Left kidney (tissue), 2 donors: Measurements from ENCODE around the gene PEBP1. TPM values are rescaled to one million over a fixed set of nuclear protein-coding genes. Genes with fewer than 3 reads are reported as not detected.
A peak's percentile ranks its signal among the peaks of the same experiment; 100 is the strongest.
"Not testable (repeated sequence)": the region's sequence is repeated elsewhere in the genome, so short reads cannot be mapped to it uniquely, and the experiment has no call there.

Experiments
- DNase-seq: peaks from one replicate; pipeline ENCODE4 v3.0.0-alpha.2; 2013
- polyA plus RNA-seq: library from polyadenylated mRNA; unstranded; fragments of 120-200 nt; gene quantifications from one replicate; pipeline ENCODE4 v1.2.1, GENCODE V29; 2013; ENCODE audit not compliant: insufficient read length

Gene PEBP1
- polyA plus RNA-seq, 1 donor, result 263 TPM

DNA sequence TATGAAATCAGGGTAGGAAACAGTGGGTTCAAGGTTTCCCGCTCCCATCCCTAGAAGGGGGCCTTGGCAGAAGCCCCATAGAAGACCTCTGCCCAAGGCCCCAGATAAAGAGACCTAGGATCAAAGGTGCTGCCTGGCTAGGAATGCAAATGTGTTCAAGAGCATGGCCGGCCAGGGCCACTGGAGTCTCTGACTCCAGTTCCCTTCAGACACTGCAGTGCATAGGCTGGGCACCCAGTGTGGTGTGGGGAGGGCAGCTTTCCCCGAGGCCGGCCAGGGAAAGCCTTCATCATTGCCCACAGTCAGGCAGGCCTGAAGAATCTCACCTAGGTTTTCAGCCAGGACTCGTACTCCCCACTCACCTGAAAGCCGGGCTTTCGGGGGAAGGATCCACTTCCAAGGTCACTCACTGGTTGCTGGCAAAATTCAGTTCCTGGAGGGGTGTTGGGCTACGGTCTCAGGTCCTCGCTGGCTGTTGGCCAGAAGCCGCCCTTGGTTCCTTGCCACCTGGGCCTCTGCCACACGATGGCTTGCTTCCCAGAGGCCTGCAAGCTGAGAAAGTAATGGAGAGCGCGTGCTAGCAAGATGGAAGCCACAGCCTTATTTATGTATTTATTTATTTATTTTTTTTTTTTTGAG is 9.7 kb upstream of the PEBP1 start:
- no peak for DNase-seq

DNA sequence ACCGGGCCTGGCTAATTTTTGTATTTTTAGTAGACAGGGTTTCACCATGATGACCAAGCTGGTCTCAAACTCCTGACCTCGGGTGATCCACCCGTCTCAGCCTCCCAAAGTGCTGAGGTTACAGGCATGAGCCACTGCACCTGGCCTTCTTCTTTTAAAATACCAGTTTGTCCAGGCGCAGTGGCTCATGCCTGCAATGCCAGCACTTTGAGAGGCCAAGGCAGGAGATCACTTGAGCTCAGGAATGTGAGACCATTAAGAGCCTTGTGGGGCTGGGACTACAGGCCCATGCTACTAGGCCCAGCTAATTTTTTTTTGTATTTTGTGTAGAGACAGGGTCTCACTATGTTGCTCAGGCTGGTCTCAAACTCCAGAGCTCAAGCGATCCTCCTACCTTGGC is 8.1 kb upstream of the PEBP1 start:
- no peak for DNase-seq

DNA sequence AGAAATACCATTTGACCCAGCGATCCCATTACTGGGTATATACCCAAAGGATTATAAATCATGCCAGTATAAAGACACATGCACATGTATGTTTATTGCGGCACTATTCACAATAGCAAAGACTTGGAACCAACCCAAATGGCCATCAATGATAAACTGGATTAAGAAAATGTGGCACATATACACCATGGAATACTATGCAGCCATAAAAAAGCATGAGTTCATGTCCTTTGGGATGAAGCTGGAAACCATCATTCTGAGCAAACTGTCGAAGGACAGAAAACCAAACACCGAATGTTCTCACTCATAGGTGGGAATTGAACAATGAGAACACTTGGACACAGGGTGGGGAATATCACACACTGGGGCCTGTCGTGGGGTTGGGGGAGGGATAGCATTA is 6.5 kb upstream of the PEBP1 start:
- not testable (repeated sequence) for DNase-seq

DNA sequence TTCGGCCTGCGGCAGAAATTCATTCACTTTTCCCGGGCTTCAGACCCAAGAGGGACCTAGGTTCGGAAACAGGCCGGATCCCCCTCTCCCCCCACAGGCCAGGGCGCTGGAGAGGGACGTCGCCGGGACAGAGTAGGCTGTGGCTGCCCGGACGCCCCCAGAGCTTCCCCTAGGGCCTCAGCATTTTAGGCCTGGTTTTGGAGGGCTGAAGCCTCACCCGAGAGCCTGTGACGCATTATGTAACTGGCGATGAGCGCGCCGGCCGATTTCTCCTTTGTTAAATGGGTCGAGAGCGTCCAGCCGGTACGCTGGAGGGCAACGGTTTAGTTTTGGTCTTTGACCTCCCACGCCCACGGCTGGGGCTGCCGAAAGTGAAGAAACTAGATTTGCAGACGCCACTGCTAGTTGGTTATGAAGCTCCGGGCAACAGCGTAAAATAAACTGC is 657 bp downstream of the PEBP1 start:
- no peak for DNase-seq

DNA sequence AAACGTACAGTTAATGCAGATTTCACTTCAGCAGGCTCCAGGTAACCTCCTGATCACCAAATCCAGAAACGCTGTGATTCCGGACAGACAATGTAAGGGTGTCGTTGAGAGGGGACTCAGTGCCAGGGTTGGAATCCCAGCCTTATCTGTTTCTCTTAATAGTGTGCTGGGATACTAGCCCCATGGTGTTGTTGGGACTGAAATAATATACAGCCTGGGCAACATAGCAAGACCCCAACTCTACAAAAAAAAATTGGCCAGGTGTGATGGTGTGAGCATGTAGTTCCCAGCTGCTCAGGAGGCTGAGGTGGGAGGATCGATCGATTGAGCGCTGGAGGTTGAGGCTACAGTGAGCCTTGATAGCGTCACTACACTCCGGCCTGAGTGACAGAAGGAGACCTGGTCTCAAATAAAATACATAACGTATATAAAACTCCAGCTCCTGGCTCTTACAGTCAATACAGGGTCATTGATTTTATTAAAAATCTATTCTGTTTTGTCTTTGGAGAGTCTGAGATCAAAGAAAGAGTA is 1.3 kb downstream of the PEBP1 start:
- DNase-seq, result no peak

DNA sequence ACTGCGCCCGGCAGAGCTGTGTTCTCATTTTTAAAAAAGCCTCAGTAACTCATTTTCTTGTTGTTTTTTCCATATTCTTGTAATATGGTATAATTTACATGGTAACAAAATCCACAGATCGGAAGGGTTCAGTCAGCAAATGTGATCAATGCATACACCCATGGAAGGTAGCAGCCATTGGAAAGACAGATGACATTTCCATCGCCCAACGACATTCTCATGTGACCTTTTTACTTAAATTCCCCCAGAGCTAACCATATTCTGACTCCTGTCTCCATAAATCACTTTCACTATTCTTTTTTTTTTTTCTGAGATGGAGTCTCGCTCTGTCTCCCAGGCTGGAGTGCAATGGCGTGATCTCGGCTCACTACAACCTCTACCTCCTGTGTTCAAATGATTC is 4.9 kb downstream of the PEBP1 start:
- DNase-seq, result no peak

DNA sequence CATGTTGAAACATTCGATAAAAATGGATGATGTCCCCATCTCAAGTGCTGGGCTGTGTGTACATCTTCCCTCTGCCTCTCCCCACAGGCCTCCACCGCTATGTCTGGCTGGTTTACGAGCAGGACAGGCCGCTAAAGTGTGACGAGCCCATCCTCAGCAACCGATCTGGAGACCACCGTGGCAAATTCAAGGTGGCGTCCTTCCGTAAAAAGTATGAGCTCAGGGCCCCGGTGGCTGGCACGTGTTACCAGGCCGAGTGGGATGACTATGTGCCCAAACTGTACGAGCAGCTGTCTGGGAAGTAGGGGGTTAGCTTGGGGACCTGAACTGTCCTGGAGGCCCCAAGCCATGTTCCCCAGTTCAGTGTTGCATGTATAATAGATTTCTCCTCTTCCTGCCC is 8.6 kb downstream of the PEBP1 start:
- DNase-seq, result no peak

DNA sequence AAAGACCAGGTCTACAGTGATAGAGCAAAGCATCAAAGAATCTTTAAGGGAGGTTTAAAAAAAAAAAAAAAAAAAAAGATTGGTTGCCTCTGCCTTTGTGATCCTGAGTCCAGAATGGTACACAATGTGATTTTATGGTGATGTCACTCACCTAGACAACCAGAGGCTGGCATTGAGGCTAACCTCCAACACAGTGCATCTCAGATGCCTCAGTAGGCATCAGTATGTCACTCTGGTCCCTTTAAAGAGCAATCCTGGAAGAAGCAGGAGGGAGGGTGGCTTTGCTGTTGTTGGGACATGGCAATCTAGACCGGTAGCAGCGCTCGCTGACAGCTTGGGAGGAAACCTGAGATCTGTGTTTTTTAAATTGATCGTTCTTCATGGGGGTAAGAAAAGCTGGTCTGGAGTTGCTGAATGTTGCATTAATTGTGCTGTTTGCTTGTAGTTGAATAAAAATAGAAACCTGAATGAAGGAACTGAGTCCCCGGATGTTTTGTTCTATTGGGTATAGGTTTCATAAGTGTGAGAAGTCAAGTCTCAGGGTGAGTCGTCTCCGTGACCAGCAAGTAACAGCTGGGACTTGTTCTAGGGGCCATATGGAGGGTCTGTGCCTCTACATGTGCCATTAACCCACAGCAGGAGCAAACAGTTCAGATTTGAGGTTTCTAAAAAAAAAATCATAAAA is 9.3 kb downstream of the PEBP1 start:
- DNase-seq, result no peak

DNA sequence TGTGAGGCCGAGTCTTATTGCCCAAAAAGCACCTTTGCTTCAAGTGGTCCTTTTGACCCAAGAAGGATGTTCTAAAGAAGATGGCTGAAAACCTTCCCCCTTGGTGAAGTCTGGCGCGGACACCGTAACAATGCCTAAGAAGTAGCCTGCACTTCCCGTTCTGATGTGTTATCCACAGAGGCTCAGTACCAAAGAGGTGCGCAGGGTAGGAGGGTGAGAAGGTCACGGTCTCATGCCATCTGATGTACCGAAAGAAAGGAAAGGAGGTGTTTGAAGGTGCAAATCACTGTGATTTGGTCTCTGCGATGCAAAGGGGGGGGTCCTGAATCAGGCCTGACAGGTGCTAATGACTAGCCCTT is 9.9 kb downstream of the PEBP1 start:
- DNase-seq, result no peak

DNA sequence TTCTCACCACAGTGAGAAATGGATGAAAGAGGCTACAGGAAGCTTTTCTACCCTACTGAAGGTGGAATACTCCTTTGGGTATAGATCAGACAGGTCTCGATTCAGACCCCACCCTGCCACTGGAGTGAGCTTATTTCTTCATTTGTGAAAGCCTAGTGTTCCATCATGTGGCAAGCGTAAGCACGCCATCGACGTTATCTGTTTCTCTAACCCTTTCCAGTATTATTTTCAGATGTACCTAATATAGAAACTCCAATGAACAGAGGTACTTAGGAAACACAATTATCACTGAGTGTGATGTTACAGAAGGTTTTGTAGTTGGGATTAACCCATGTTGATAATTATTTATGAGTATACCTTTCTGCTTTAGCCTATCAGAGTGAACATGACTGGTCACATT is 12.4 kb downstream of the PEBP1 start:
- DNase-seq, result no peak

DNA sequence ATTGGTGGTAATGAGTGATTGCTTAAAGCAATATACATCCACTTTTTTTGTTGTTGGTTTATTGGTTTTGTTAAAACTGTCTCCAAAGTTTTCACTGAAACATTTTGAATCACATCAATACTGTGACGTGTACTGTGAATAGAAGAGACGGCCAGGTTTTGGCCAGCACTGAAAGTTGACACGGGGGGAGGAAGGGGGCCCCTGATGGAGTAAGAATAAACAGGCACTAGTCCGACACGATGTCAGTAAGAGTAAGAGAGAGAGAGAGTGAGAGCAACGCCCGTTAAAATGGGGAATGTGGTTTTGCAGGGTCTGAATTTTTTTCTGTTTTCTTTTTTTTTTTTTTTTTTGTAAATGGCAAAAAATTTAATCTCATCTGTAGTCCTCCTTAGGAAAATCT is 14.7 kb downstream of the PEBP1 start:
- DNase-seq, result no peak

DNA sequence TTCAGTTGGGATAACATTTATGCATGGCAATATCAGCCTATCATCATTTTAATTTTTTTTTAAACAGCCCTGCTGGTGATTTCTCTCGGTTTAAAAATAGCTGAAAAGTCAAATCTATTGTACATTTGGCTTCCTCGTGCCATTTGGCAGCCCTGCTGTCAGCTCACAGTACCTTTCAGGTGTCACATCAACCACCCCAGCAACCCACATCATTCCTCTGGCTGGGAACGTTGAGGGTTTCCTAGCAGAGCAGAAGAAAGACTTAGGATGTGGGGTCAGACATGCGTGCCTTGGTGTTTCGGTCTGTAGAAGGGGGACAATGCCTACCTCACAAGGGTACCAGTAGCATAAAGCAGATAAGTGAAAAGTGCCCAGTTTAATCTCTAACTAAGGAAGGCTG is 15.8 kb downstream of the PEBP1 start:
- DNase-seq, result no peak

DNA sequence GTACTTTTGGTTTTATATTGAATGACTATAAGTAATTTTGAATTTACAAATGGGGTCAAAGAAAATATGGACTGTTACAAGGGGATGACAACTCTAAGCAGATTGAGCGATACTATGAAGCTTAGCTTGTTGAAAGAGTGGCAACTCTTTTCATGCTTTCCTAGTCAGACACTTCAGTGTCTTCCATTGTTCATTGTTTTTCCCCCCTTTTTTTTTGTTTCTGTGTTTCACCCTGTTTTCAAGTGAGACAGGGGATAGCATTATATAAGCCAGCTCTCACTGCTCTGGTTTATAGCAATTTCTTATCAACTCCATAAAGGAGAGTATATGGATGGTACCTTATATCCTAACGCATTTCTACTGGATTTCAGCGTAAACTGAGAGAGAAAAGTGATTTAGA is 24.6 kb downstream of the PEBP1 start:
- DNase-seq, result no peak

DNA sequence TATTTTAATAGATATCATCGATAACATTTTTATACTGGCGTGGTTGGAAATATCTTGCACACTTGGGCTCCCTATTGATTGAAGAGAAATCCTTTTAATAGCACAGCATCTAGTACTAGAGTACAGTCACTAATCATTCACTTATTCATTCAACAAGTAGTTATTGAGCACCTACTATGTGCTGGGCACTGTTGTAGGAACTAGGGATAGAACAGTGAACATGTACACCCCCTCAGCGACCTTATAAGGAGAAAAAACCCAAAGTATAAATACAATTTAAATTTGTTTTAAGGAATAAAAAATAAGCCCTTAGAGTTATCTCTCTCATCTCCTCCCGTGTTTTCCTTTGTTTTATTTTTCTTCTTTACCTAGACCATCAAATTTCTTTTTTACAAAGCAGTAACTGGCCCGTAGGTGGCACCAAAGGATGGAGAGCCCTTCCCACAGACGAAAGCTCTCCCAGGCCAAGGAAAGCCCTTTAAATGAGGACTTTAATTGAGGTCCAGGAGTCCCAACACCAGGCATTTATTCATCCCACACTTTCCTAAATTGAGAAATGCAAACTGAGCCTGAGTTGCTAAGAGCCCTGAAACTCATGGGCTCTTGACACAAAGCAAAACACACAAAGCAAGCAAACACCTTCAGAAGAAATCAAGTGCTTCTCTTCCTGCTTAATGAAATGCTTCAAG is 29.0 kb downstream of the PEBP1 start:
- DNase-seq, result no peak

DNA sequence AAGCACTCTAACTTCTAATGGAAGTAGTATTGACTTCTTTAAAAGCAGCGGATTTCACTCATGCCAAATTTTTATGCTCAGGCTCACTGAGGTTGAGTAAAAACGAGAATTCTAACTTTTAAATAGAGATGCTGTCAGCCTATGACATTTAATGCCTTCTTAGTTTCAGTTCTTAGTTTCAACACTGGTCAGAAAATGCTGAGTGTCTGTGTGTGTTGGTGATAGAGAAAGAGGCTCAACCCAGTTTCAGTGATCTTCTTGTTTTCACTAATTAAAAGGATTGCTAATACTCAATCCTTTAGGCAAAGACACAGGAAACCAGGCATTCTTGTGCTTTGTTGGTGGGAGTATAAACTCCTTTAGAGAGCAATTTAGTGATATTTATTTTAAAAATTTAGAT is 31.0 kb downstream of the PEBP1 start:
- no peak for DNase-seq

DNA sequence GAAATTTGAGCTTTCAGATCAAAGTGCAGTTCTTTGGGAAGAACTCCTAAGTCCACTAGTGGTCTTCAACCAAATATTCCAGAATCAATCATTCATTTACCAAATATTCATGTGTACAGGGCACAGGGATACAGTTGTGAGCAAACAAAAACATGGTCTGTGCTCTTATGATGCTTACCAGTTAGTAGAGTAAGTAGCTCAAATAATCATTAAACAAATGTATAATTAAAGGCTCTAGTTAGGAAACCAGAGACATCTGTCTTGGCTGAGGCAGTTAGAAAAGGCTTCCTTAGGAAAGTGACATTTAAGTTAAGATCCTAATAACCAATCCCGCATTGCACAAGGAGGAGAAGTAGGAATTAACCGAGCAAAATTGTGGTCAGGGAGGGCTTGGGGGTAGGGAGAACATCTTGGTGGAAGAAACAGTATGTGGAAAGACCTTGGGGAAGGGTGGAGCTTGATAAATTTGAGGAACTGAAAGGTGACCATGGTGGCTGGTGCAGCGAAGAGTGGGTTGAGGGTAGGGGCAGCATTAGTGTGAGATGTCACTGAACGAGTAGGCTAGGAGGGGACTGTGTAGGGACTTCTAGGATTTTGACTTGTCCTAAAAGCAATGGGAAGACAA is 40.0 kb downstream of the PEBP1 start:
- DNase-seq, result no peak

DNA sequence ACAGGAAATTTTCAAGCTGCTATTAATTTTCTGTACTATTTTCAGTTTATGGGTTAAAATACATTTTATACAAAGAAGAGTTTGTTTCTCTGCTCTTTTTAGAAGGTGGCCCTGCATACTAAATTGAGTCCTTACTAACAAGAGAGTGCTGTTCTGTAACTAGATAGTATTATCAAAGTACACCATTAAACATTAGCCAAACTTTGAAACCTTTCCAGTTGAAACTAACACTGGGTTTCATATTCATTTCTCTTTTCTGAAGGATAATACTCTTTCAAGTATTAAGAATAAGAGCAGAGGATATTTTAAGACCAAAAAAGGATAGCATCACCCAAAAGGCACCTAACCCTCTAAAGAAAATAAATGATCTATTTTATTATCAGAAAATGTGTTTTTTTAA is 47.2 kb downstream of the PEBP1 start:
- DNase-seq, result no peak

DNA sequence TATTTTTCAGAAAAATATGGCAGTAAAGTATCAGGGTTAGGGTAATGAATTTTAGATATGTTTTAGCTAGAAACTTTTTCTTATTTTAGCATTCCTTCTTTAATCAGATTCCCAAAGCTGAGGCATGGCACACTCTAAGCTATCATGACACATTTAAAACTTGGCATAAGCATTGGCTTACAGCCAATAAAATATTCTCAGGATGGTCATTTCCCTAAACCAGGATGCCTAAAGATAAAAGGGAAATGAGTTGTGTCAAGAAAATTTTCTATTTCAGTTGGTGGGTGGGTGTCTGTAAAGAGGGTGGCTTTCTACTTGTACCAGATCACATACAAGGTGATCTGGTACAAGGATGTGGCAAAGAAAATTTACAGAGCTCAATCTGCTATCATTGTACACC is 47.8 kb downstream of the PEBP1 start:
- DNase-seq, result no peak

DNA sequence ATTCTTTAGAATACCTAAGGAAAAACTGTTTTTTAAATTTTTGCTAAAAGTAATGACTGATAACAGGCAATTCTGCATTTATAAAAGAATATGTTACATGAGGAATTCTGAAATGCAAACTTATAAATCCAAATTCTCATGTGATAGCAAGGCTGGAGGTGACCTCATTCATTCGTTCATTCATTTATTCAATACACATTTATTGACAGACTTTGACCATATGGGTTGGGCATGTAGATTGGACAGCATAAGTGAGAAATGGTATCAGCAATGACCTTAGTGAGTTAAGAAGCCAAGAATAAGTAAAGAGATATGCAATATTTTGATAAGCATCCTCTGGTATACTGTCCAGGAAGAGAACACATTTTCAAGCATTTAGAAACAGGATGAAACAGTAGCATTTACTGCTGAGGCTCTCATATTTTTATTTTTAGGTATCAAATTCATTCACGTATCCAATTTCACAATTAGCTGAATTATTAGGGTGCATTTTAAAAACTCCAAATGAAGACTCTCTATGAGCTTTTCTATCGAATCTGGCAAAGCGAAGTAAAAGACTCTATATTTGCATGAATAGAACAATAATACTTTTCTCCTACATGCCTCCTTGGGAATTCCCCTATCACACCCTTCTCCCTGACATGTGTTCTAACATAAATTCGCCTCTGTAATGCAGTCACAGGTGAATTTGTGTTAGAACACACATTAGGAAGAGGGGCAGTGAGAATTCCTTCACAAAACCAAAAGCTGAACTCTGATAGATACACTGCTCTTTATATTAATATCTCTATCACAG is 49.9 kb downstream of the PEBP1 start:
- no peak for DNase-seq

DNA sequence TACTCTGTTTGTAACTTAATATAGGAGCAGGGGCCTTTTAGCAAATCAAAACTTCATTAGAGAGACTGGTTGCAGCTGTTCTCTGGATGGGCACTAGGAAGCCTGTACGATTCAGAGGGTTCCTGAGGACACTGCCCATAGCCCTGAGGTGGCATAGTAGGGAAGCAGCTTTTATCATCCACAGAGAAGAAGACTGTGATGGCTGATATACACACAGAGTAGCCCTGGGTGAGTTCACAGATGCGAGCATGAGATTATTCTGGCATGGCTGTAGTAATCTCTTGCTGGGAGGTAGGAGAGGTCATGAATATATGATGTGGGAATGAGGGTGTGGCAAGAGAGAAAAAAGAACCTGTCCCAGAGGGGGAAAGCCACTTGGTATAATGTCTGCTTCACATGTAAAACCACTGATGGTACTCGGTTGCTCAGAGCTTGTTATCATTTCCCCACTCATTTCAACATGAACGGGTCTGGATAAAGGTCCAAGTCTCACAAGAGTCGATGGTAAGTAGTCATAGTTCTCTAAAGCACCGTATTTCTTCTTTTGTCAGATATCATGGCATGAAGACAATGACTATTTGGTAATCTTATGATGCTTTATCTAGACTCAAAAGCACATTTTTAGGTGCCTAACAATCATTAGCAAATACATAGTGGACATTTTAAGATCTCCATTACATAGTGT is 52.0 kb downstream of the PEBP1 start:
- DNase-seq, result no peak

DNA sequence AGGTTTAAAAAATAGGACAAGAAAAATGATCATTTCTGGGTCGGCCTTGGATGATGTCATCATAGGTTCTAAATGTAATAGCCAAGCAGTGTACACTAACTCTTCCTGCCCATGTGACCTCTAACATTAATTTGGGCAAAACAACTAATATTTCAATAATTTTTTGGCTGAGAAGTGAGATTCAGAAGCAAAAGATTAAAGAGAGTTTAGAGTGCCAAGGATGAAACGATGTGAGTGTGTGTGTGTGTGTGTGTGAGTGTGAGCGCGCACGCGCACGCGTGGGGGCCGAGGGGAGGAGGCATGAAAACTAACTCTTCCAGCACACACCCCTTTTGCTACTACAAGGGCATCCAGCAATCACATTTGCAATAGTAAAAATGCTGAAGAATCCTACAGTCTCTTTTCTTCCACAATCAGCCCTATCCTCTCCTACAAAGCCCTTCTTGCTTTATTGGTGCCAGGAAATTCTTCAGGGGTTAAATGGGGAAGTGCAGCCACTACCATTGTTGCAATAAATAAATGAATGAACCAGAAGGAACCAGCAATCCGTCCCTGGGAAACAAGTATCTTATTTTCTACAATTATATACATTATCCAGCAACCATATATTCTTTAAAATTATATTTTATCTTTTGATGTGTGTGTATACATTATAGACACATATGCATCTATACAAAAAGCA is 52.9 kb downstream of the PEBP1 start:
- peak; percentile 55 for DNase-seq
